AG04449 (cell line): ENCODE results near the gene OR51T1.

Experiments used
- CTCF ChIA-PET: fragments of 350-600 bp; formaldehyde crosslinking; extraction: SDS; loops from one replicate; lab custom pipeline; 2021; ENCODE audit warnings: antibody characterized with exemption; lab: Yijun Ruan, JAX
- POLR2A ChIA-PET: fragments of 400-600, 350-600 bp; formaldehyde crosslinking; extraction: SDS; loops from one replicate; lab custom pipeline; 2020; ENCODE audit warnings: antibody characterized with exemption, inconsistent platforms; lab: Yijun Ruan, JAX
- DNase-seq: peaks from one replicate; pipeline ENCODE4 v3.0.0-alpha.2; 2010; ENCODE audit warnings: low read depth, low spot score
- H3K4me3 ChIP-seq: 2 replicates; pipeline ENCODE4 v1.5.1; 2011; ENCODE audit warnings: low read depth, mild to moderate bottlenecking, control low read depth, low read length
- TF ChIP-seq, protein P1 (sequence below): IDR thresholded peaks from one replicate; pipeline ENCODE4 v1.5.1; 2011; ENCODE audit warnings: mild to moderate bottlenecking, moderate library complexity, low read length, control low read depth, inconsistent platforms; ENCODE audit not compliant: insufficient read depth; ENCODE audit errors: missing control alignments

Gene OR51T1

DNA sequence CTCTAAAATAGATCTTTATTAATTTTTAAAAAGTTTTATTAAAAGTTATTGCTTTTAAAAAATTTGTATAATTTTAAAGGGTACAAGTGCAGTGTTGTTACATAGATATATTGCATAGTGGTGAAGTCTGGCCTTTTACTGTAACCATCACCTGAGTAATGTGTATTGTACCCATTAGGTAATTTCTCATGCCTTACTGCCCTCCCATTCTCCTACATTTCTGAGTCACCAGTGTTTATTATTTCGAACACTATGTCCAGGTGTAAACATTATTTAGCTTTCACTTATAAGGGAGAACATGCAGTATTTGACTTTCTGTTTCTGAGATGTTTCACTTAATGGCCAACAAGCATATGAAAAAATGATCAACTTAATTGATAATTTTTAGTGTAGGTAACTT, 40.1 kb downstream of the OR51T1 start:
- POLR2A ChIA-PET, result no interaction called here
- CTCF ChIA-PET, result no interaction called here
- H3K4me3 ChIP-seq, result no peak overlapping the region
- no peak for DNase-seq
- TF ChIP-seq, protein P1, sequence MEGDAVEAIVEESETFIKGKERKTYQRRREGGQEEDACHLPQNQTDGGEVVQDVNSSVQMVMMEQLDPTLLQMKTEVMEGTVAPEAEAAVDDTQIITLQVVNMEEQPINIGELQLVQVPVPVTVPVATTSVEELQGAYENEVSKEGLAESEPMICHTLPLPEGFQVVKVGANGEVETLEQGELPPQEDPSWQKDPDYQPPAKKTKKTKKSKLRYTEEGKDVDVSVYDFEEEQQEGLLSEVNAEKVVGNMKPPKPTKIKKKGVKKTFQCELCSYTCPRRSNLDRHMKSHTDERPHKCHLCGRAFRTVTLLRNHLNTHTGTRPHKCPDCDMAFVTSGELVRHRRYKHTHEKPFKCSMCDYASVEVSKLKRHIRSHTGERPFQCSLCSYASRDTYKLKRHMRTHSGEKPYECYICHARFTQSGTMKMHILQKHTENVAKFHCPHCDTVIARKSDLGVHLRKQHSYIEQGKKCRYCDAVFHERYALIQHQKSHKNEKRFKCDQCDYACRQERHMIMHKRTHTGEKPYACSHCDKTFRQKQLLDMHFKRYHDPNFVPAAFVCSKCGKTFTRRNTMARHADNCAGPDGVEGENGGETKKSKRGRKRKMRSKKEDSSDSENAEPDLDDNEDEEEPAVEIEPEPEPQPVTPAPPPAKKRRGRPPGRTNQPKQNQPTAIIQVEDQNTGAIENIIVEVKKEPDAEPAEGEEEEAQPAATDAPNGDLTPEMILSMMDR, result no peak

DNA sequence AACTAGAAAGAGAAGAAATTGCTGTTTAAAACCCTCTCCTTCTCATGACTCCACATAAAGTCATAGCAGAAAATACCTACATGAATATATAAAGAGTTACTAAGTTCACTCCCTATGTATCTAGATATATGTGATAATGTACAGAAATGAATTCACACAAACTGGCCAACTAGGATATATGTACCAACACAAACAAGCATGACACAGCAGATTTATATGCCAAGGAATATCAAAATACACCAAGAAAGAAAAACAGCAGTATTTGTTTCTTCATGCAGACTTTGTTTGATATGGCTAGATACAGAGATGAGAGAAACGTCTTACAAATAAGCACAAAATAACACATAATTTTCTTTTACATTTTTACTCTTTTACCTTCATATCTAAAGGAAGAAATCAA, 40.6 kb downstream of the OR51T1 start:
- CTCF ChIA-PET, result no interaction called here
- TF ChIP-seq, protein P1, result no peak
- DNase-seq, result no peak
- POLR2A ChIA-PET, result no interaction called here
- H3K4me3 ChIP-seq, result no peak overlapping the region

DNA sequence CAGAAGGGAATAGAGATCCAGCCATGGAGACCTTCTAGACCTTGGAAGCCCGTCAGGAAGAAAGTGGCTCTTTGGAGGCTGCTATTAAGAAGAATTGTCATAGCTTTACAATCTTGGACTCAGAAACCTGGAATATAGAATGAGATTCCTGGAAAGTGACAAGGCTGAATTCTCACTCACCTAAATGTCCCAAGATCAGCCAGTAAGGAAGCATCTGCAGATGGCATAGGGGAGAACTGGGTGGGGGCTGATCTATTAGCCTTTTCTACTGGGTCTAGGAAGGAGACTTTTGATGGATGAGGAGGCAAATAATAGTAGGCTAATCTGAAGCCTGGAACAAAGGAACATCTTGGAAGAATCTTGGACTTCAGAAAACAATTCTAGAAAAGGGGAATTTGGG, 42.5 kb downstream of the OR51T1 start, which contains the start of gene OR51G1:
OR51G1 (minus strand) TSS at position 101 of the 400 bp plus-strand sequence; CDS start at position 101, 0 bp downstream.
- H3K4me3 ChIP-seq, result no peak within 1 kb of the TSS
- TF ChIP-seq, protein P1, result no peak
- CTCF ChIA-PET, result no interaction called here
- no peak for DNase-seq
- POLR2A ChIA-PET, result no interaction called here

DNA sequence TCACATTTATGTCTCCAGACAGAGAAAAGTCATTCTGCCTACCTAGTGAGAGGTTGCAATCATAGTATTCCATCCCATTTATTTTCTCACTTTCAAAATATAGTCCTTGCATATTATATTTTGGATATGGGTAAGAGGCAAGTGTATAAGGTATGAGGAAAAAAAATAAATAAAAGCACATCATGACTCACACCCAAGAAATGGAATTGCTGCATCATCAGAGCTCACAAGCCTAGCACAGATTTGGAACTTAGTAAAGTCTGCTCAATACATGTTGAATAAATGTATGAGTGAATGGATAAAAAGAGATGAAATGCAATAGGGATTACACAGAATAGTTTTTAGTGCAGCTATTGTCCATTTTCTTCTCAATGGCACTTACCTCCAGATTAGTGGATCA, 44.9 kb downstream of the OR51T1 start:
- DNase-seq, result no peak
- ChIA-PET CTCF (no interaction called here), POLR2A (no interaction called here)
- TF ChIP-seq, protein P1, result no peak
- H3K4me3 ChIP-seq, result no peak overlapping the region
